GM19463 (cell line): ENCODE results near the gene GADD45GIP1.
"Not testable (repeated sequence)": the region's sequence is repeated elsewhere in the genome, so short reads cannot be mapped to it uniquely, and the experiment has no call there.

ENCODE experiments used
- ATAC-seq: cut with Tn5 transposase; IDR thresholded peaks from one replicate; pipeline ENCODE4 v1.9.1; 2021; ENCODE audit warnings: mild to moderate bottlenecking, moderate library complexity; ENCODE audit not compliant: unreplicated experiment

GADD45GIP1 gene

GRCh38 chr19:12990431-12990830, 33.4 kb upstream of the GADD45GIP1 start:
- no peak for ATAC-seq

DNA sequence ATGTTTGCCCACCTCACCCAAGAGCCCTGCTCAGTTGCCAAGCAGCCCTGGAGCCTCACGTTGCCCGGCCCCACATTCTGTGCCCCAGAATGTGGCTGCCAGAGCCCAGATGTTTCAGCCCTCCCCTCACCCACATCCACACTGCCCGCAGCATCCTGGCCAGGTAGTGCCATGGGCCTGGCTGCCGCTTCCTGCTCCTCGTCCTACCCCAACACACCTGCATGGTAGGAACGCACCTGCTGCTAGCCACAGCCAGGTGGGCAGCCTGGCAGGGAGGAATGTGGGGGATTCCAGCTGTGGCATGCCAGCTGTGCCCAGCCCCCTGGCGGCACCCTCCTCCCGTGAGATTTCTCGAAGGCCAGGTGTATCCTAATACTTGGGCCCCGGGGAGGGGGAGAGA, 30.8 kb upstream of the GADD45GIP1 start:
- ATAC-seq: no peak

GRCh38 chr19:12987190-12987589, 30.2 kb upstream of the GADD45GIP1 start:
- no peak for ATAC-seq

- ATAC-seq: no peak
These were observed 29.7 kb upstream of the GADD45GIP1 start for GRCh38 chr19:12986726-12987125.

DNA sequence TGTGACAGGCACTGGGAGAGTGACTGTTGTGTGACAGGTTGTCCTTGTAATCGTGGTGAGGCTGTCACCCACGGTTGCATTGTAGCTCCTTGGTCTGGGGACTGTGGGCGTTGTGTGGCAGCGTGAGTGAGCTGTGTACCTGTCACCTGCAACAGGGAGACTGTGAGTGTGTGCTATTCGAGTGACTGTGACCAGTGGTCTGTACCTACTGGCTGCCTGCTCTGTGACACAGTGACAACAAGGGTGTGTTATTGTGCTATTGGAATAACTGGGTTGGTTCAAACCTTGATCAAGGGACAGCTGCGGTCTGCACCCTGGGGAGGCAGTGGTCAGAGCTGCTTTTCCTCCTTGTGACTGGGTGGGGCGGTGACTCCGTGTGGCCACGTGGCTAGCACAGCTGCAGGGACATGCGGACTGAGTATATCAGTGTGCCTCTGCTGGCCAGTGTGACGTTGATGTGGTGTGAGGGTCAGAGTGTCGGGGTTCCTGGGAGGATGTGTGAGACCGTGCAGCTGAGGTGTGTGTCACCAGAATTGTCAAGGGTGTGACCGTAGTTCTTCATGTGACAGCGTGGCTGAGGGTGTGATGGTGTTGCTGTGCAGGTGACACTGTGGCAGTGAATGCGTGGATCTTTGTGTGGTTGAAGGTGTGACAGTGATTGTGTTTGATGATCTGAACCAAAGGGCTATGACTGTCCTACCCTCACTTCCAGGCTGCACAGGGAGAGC, 28.2 kb upstream of the GADD45GIP1 start:
- no peak for ATAC-seq

DNA sequence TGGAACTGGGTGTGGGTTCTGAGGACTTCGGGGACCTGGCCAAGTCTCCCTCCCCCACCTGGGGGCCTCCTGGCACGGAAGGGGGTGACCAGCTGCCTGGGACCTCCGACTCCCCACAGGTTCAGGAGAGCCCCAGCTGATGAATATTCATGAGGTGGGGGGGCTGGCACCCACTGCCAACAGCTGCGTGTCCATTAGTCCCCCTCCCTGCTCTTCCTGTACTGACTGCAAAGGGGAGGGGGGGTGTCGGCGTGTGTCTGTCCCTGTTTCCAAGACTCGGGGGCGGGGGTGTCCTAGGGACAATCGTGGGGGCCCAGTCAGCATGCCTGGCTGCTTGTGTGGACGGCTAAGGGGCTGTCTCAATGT, 27.6 kb upstream of the GADD45GIP1 start:
- no peak for ATAC-seq

DNA sequence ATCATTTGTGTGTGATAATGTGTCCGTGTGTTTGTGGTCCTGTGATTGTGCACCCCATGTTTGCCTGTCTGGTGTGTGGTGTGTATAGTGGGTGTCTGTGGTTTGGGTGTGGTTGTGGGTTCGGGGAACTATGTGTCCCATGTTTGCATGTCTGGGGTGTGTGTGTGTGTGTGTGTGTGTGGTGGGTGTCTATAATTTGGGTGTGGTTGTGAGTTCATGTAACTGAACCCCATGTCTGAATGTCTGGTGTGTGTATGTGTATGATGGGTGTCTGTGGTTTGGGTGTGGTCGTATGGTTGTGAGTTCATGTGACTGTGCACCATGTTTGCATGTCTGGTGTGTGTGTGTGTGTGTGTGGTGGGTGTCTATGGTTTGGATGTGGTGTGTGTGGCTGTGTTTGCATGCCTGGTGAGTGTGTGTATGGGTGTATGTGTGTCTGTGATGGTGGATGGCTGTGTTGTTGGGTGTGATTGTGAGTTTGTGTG, 27.2 kb upstream of the GADD45GIP1 start:
- no peak for ATAC-seq

DNA sequence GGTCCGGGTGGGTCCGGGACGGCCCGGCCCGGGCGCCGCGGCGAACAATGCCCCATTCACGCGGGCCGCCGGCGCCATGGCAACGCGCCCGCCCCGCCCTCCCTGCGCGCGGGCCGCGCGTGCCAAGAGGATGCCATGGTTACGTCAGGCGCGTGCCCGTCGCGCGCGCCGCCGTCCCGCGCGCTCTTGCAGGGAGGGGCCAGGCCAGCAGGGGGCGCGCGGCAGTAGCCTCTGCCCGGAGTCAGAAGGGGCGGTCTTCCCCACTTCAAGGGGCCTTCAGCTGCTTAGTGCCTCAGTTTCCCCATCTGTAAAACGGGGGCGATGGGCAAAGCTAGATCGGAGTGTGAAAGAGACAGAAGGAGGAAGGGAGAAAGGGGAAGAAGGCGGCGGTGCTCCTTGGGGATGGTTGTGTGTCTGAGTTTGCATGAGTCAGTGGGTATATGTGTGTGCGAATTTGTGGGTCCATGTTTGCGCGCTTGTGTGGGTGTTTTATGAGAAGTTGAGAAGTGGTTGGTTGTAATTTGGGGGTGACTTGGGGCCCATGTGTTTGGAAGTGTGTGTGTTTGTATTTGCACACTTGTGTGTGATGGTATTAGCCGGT, 26.6 kb upstream of the GADD45GIP1 start:
- no peak for ATAC-seq

DNA sequence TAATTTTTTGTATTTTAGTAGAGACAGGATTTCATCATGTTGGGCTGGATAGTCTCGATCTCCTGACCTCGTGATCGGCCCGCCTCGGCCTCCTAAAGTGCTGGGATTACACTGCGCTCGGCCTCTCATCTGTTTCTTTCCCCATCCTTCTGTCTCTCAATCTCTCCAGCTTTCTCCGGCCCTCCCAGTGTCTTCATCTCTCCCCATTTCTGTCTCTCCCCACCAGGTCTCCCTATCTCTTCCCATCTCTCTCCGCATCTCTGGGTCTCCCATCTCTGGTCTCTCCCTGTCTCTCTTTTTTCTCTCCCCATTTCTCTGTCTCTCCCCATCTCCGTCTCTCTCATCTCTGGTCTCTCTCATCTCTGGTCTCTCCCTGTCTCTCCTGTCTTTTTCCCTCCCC, 26.1 kb upstream of the GADD45GIP1 start:
- no peak for ATAC-seq

DNA sequence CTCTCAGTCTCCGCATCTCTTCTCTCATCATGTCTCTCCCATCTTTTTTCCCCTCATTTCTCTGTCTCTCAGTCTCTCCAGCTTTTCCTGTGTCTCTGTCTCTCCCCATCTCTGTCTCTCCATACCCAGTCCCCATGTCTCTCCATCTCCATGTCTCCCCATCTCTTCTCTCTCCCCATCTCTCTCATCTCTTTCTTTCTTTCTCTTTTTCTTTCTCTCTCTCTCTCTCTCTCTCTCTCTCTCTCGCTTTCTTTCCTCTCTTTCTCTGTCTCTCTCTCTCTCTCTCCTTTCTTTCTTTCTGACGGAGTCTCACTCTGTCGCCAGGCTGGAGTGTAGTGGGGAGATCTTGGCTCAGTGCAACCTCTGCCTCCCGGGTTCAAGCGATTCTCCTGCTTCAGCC, 25.6 kb upstream of the GADD45GIP1 start:
- no peak for ATAC-seq

- ATAC-seq: no peak
These were observed 23.0 kb upstream of the GADD45GIP1 start for GRCh38 chr19:12979974-12980373.

GRCh38 chr19:12976109-12976508, 19.1 kb upstream of the GADD45GIP1 start:
- not testable (repeated sequence) for ATAC-seq

DNA sequence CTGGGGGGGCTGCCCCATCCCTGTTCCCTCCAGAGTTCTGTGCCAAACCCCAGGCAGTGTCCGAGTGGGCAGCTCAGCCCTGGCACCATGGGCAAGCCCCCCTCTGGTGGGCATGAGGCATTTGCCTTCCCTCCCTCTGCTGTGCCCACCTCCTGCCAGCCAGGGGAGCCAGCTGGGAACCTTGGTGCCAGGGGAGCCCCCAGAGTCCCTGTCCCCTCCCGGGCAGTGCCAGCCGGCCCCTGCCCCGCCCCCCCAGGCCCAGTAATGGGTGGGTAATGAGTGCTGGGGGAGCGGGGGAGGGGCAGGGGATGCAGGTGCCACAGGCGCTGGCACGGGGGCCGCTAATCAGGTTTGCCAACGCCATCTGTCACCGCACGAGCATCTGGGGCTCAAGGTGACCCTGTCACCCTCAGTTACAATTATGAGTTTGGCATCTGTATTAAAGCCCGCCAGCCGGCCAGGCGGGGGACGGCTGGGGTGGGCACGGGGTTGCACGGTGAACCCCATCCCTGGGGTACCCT, 18.3 kb upstream of the GADD45GIP1 start:
- no peak for ATAC-seq

GRCh38 chr19:12974301-12975220, 17.5 kb upstream of the GADD45GIP1 start:
- no peak for ATAC-seq

DNA sequence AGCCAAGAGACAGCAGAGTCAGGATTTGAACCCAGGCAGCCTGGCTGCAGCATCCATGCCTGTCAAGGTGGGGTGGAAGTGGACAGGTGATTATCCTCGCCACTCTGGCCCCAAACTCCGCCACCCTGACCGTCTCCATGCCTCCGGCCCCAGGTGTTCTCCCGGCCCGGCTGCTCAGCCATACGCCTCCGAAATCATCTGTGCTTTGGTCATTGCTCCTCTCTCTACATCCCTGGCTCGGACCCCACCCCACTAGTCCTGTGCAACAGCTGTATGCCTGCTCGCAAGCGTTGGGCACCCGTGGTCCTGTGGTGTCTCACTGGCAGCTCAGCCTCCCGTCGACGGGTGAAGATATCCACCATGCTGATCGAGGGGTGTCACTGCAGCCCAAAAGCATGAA, 16.2 kb upstream of the GADD45GIP1 start:
- ATAC-seq: no peak

- ATAC-seq: no peak
These were observed 13.2 kb upstream of the GADD45GIP1 start for GRCh38 chr19:12970070-12970820.

DNA sequence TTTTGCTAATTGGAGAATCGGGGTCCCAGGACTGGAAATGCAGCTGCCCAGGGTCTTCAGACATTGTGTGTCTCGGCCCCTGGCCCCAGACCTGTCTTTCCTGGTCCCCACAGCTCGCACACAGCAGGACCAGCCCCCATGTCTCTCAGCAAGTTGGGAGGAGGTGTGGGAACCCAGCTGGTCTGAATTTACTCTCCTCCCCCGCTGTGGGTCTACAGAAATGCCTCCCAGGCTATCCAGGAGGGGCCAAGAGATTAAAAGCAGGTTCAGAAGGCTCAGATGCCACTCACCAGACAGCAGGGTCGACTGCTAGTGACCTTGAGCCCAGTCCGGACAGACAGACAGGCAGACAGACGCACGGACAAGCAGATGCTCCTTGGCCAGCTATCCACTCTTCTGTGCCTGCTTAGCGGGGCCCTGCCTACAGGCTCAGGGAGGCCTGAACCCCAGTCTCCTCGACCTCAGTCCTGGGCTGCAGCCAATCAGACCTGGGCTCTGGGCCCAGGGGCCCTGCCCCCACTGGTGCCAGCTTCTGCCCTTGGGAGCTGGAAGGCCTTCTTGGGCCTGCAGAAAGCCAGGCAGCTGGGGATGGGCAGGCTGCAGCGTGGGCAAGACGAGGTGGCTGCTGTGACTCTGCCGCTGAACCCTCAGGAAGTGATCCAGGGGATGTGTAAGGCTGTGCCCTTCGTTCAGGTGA, 12.4 kb upstream of the GADD45GIP1 start, which contains the start of gene DAND5:
Gene DAND5 (plus strand): TSS at position 285 of the 697 bp plus-strand sequence. CDS start 85 bp downstream, at position 370.
- no peak for ATAC-seq

- no peak for ATAC-seq
These were observed 10.9 kb upstream of the GADD45GIP1 start for GRCh38 chr19:12967907-12968306.

DNA sequence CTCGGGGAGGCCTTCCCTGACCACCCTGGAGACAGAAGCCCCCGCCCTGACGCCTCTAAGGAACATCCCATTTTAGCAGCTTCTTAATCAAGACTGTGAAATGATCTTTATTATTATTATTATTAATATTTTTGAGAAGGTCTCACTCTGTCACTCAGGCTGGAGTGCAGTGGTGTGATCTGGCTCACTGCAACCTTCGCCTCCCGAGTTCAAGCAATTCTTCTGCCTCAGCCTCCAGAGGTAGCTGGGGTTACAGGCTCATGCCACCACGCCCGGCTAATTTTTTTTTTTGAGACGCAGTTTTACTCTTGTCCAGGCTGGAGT, 8.8 kb upstream of the GADD45GIP1 start:
- ATAC-seq: no peak
